Measurements from ENCODE around the gene CCDC107.
"Not testable (repeated sequence)": the region's sequence is repeated elsewhere in the genome, so short reads cannot be mapped to it uniquely, and the experiment has no call there.

The CCDC107 gene

GRCh38 chr9:35639225-35639624, 18.9 kb upstream of the CCDC107 start:
- DNase-seq = not testable (repeated sequence)

- DNase-seq = no peak
These were observed 18.5 kb upstream of the CCDC107 start for GRCh38 chr9:35639631-35640030.

- DNase-seq = not testable (repeated sequence)
These were observed 17.7 kb upstream of the CCDC107 start for GRCh38 chr9:35640431-35640830.

GRCh38 chr9:35641478-35641877, 16.6 kb upstream of the CCDC107 start:
- not testable (repeated sequence) for DNase-seq

- DNase-seq = no peak
These were observed 15.0 kb upstream of the CCDC107 start for GRCh38 chr9:35643046-35643445.

GRCh38 chr9:35645736-35646135, 12.4 kb upstream of the CCDC107 start:
- not testable (repeated sequence) for DNase-seq

GRCh38 chr9:35646153-35646532, 11.9 kb upstream of the CCDC107 start:
- DNase-seq = no peak

GRCh38 chr9:35646533-35647265, 11.4 kb upstream of the CCDC107 start:
- peak; percentile 88 for DNase-seq

- DNase-seq = peak; percentile 26
These were observed 8.4 kb upstream of the CCDC107 start for GRCh38 chr9:35649431-35650340.

GRCh38 chr9:35650341-35651158, 7.5 kb upstream of the CCDC107 start, which contains the start of gene SIT1:
Gene SIT1 (minus strand): TSS chr9:35650931. CDS start chr9:35650853, 78 bp downstream.
- peak; percentile 35 for DNase-seq

GRCh38 chr9:35651956-35652828, 5.9 kb upstream of the CCDC107 start:
- no peak for DNase-seq

GRCh38 chr9:35652829-35653209, 5.3 kb upstream of the CCDC107 start:
- no peak for DNase-seq

GRCh38 chr9:35653611-35654010, 4.5 kb upstream of the CCDC107 start:
- DNase-seq = no peak

GRCh38 chr9:35656348-35656747, 1.7 kb upstream of the CCDC107 start:
- no peak for DNase-seq

GRCh38 chr9:35656831-35657545, 1.1 kb upstream of the CCDC107 start:
- DNase-seq = no peak

- peak; percentile 70 for DNase-seq
These were observed 451 bp upstream of the CCDC107 start, which contains the start of gene RMRP for GRCh38 chr9:35657546-35658136. Gene RMRP (minus strand): TSS chr9:35658019.

GRCh38 chr9:35658968-35659220, 802 bp downstream of the CCDC107 start:
- no peak for DNase-seq

- no peak for DNase-seq
These were observed 1.2 kb downstream of the CCDC107 start for GRCh38 chr9:35659340-35659739.

- DNase-seq = no peak
These were observed 2.9 kb downstream of the CCDC107 start for GRCh38 chr9:35660966-35661415.

- DNase-seq = peak; percentile 43
These were observed 3.8 kb downstream of the CCDC107 start for GRCh38 chr9:35661756-35662350.

GRCh38 chr9:35662437-35662836, 4.3 kb downstream of the CCDC107 start:
- DNase-seq = no peak
